HG02623 (cell line): Measurements from ENCODE around the gene HCN2.

ENCODE experiments used
- ATAC-seq: cut with Tn5 transposase; IDR thresholded peaks from one replicate; pipeline ENCODE4 v1.9.1; 2021; ENCODE audit warnings: moderate library complexity; ENCODE audit not compliant: unreplicated experiment

Gene HCN2

DNA sequence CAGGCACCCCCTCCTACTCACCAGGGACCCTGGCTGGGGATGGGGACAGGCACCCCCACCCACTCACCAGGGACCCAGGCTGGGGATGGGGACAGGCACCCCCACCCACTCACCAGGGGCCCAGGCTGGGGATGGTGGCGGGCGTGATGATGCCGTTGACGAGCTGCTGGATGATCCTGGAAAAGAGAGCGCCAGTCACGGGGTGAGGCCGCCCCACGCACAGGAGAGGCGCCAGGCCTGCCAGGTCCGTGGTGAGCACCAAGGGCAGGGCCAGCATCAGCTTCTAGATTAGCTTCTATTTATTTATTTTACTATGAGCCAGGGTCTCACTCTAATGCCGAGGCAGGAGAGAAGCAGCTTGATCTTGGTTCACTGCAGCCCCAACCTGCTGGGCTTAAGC, 60.4 kb downstream of the HCN2 start:
- ATAC-seq = no peak

DNA sequence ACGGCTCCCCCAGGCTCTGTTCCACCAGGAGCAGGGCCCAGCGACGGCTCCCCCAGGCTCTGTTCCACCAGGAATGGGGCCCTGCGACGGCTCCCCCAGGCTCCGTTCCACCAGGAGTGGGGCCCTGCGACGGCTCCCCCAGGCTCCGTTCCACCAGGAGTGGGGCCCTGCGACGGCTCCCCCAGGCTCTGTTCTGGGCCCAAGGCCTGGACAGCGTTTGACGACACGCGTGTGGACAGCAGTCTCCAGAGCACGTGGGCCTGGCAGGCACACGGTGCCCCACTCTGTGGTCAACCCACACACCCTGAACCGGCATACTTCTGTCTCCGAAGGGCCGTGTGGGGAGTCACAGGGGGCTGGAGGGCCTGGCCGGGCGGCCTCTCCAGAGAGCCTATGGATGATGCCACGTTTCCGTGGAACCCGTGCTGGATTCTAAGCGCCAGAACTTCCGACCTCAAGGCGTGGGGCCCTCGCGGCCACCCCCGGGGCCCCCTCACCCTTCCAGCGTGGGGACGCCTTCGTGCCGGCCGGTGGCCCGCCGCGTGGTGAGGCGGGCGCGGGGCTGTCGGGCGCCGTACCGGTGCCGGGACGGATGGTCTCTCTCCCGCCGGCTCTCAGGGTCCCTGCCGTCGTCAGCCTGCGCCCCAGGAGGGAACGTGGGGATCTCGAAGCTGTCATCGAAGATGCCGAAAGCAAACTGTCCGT, 61.6 kb downstream of the HCN2 start:
- ATAC-seq = no peak

- ATAC-seq = no peak
Measured at GRCh38 chr19:651991-652390, 62.3 kb downstream of the HCN2 start.

DNA sequence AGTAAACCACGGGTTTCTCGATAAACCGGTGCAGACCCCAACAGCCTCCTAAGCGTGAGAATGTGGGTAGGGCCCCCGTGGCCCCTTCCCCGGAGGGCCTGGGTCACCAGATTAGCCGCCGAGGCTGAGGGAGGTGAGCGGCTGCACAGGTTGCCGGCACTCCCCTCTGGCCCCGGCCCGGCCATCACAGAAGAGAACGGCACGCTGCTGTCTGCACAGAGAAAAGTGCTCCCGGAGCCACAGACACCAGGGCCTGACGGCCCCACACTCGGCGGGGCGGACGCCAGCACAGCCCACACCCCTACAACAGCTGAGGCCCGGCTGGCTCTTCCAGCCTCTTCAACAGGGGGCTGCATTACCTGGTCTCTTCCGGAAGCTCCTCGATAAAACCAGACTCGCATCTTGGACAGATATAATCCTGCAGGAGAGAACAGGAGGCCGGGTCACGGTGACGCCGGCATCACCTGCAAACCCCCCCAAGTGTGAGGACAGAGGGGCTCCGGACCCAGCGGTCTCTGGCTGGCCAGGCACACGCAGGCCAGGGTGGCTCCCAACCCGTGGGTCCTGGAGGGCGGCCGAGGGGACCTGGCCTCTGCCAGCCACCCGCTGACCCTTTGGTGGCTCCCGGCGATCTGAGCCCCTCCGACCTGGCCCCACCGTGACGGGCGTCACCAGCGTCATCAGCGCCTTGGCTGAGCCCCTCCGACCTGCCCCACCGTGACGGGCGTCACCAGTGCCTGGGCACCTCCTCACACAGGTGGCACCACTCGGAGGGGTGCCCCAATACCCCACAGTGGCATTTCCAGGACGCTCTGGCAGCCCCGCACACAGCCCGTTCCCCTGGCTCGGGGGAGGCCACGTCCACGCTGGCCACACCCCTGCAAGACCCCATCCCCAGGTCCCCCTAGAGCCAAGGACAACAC, 63.0 kb downstream of the HCN2 start:
- ATAC-seq = no peak

DNA sequence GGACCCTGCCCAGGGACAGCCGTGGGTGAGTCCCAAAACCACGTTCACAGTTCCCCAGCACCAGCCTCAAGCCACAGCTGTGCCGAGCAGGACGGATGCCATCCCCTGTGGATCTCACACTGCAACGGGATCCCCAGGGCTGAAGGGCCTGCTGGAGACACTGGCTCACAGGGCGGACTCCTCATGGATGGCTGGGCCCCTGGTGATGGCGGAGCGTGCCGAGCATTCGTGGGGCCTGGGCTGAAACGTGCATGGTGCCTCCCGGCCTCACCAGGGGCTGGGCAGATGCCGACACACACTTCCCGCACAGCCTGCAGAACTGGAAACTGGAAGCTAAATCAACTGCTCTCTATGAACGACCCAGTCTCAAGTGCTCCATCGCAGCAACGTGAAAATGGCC, 63.7 kb downstream of the HCN2 start:
- ATAC-seq = no peak

- no peak for ATAC-seq
Measured at GRCh38 chr19:655691-656090, 66.0 kb downstream of the HCN2 start.

DNA sequence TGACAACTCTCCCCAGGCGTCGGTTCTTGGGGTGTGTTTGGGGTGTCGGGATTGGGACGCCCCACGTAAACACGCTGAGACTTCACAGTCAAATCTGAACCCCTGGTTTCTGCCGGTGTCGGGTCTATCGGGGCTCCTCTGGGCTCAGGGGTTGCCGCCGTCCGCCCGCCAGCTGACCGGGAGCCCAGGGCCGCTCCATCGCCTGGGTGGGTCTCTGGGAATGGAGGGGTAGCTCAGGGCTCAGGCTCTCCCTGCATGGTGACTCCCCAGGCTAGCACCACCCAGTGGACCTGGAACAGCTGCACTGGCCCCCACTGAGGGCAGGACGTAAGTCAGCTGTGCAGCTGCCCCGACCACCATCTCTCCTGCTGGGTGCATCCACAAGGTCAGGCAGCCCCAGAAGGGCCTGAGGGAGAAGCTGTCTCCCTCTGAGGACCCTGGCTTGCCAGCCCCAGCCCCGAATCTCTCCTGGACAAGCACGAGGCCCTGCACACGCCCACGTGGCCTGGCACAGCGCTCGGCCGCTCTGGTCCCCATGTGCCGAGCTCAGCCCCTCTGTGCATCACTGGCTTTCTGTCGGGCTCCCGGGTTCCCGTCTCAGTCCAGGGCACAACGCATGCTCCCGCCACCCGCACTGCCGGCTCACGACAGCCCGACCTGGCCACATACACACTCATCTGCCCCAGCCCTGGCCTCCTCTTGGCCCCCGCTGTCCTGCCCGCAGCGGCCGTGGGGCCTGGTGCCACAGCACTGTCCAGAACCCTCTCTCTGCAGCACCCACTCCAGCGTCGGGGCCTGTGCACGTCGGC, 67.3 kb downstream of the HCN2 start:
- ATAC-seq = no peak

DNA sequence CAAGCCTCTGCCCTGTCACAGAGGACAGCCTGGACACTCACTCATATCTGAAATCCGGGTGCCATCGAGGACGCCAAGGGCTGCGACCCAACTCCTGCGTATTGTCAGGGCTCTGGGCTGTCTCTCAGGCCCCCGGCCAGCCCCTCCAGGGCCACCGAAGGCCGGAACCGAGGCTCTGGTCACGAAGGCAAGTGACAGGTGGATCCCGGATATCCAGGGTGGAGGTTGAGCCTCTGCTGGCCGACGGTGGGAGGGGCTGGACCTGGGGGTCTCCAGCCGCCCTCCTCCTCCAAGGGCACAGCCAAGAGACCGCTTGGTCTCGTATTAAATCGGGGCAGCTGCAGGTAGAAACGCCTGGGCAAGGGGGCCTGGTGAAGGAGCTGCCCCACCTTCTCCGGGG, 67.9 kb downstream of the HCN2 start:
- no peak for ATAC-seq

GRCh38 chr19:658059-658839, 68.6 kb downstream of the HCN2 start:
- no peak for ATAC-seq

DNA sequence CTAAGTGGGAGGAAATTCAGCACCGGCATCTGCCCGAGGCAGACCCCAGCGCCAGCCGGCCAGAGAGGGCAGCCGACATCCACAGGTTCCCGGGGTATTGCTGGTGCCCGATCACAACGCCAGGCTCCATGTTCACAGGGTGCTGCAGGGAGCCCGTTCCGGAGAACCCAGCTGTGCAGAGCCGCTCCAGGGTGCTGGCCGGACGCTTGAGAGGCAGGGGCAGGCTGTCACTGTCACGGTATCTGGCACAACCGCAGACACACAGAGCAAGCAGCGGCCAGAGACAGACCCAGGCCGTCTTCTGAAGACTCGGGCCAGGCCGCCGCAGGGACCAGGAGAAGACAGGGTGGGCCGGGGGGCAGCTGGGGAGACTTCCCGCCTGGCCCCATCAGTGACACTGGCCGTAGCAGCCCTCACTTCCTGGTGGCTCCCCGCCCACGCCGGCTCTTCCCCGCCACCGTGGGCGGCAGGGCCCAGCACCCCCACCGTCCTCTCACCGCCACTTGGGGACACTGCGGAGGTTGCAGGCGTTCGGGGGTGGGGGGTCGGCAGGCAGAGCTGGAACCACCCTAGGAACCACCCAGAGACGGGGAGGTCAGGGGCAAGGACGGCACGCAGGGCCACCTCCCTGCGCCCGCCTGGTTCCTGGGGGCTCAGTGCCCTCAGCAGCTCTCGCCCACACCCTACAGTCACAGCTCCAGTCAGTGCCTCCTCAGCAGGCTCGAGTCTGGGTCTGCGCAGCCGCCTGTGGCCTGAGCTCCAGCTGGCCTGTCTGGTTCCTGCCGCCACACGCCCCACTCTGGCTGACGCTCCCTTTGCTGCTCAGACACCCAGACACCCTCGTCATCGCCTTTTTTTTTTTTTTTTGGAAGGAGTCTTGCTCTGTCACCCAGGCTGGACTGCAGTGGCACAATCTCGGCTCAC, 69.5 kb downstream of the HCN2 start:
- no peak for ATAC-seq

GRCh38 chr19:660793-661426, 71.2 kb downstream of the HCN2 start:
- ATAC-seq = no peak

GRCh38 chr19:661427-662196, 71.9 kb downstream of the HCN2 start:
- ATAC-seq = no peak

- ATAC-seq = peak; percentile 11
Measured at GRCh38 chr19:662207-662961, 72.7 kb downstream of the HCN2 start.

- ATAC-seq = peak; percentile 60
Measured at GRCh38 chr19:662962-663681, 73.4 kb downstream of the HCN2 start, which contains the start of gene RNF126. Gene RNF126 (minus strand): TSS chr19:663214. CDS start chr19:663121, 93 bp downstream.

GRCh38 chr19:663682-664117, 74.0 kb downstream of the HCN2 start:
- ATAC-seq = no peak

DNA sequence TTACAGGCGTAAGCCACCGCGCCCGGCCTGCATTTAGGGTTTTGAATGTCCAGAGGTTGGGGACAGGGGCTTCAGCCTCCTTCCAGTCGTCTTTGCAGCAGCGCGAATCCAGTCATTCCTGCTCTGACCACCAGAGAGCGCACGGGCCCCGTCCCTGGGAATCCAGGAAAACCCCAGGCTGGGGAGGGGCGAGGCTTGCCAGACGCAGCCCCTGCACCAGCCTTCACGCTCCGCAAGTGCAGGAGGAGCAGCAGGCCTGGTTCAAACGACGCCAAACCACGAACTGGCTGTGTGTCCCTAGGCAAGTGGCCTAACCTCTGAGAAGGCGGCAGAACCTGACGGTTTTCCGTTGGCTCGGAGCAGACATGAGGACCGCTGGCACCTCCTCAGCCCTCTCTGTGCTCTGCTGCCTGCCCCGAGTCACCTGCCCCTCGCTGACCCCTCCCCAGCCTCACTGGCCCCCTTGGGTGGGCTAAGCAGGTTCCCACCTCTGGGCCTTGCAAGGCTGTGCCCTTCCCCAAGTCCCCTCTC, 75.3 kb downstream of the HCN2 start:
- no peak for ATAC-seq
